HepG2 (cell line): ENCODE data around the gene DKKL1. TPM values are rescaled to one million over a fixed set of nuclear protein-coding genes. Genes with fewer than 3 reads are reported as not detected.

Source experiments
- CCAR2 ChIP-seq: fragments of 200-400 bp; formaldehyde crosslinking; optimal IDR thresholded peaks from 2 replicates; pipeline ENCODE3; 2018; ENCODE audit warnings: low read depth, mild to moderate bottlenecking, low read length, moderate library complexity
- FOXO1 ChIP-seq: sonication (generic); formaldehyde crosslinking; IDR thresholded peaks from 2 replicates; pipeline ENCODE4 v1.4.0; 2020; ENCODE audit warnings: missing genetic modification reagents
- GABPB1 ChIP-seq: IDR thresholded peaks from 2 replicates; pipeline ENCODE4 v1.6.1; 2016; ENCODE audit warnings: mild to moderate bottlenecking, missing genetic modification reagents, moderate library complexity, missing compliant biosample characterization
- HNF4G ChIP-seq, 2 experiments: sonication (generic) in 1 of 2; formaldehyde crosslinking in 1 of 2; IDR thresholded peaks; 2 replicates each; pipeline versions ENCODE4 v1.4.0 to v1.6.1; 2011 to 2020; ENCODE audit warnings: borderline replicate concordance in 2 of 2, low read depth in 2 of 2, mild to moderate bottlenecking in 2 of 2, low read length in 1 of 2, missing genetic modification reagents in 1 of 2, moderate library complexity in 1 of 2
- MTF1 ChIP-seq: sonication (generic); formaldehyde crosslinking; IDR thresholded peaks from 2 replicates; pipeline ENCODE4 v1.5.0; 2020; ENCODE audit warnings: missing genetic modification reagents
- ZNF142 ChIP-seq: sonication (generic); formaldehyde crosslinking; IDR thresholded peaks from 2 replicates; pipeline ENCODE4 v1.4.0; 2020; ENCODE audit warnings: missing genetic modification reagents
- ZNF451 ChIP-seq: sonication (generic); formaldehyde crosslinking; IDR thresholded peaks from 2 replicates; pipeline ENCODE4 v1.5.0; 2020; ENCODE audit warnings: mild to moderate bottlenecking, missing genetic modification reagents
- ZNF512B ChIP-seq: sonication (generic); formaldehyde crosslinking; IDR thresholded peaks from 2 replicates; pipeline ENCODE4 v1.5.1; 2020; ENCODE audit warnings: missing genetic modification reagents, mild to moderate bottlenecking, borderline replicate concordance
- ZNF644 ChIP-seq: IDR thresholded peaks from 2 replicates; pipeline ENCODE4 v1.6.1; 2016; ENCODE audit warnings: low read depth
- ZSCAN20 ChIP-seq: sonication (generic); formaldehyde crosslinking; IDR thresholded peaks from 2 replicates; pipeline ENCODE4 v1.4.0; 2020; ENCODE audit warnings: missing genetic modification reagents, mild to moderate bottlenecking, borderline replicate concordance
- polyA plus RNA-seq, 8 experiments: library from polyadenylated mRNA; depleted of rRNA in 3 of 8; stranded (reverse) in 7 of 8; unstranded in 1 of 8; fragments of >200 nt; fragmentation: Illumina TruSeq in 4 of 8; extraction: Trizol in 4 of 8; gene quantifications; 2 replicates each; pipeline versions ENCODE4 v1.2.1 to v1.2.3, GENCODE V29; 2011 to 2016; ENCODE audit warnings: low read depth in 4 of 8, missing spikeins in 1 of 8, mixed read lengths in 1 of 8; ENCODE audit not compliant: insufficient read depth in 1 of 8
- total RNA-seq, 5 experiments: library from RNA; depleted of rRNA; stranded (reverse); fragments of >200 nt; fragmentation: Illumina TruSeq; extraction: Trizol; gene quantifications; 2 replicates each; pipeline ENCODE4 v1.2.3, GENCODE V29; 2016; ENCODE audit warnings: low read depth in 1 of 5
- TF ChIP-seq, protein P1 (sequence below): sonication (generic); formaldehyde crosslinking; conservative IDR thresholded peaks from 2 replicates; pipeline ENCODE4 v1.8.1; 2023; ENCODE audit warnings: missing genetic modification reagents
- TF ChIP-seq, protein P2 (sequence below): IDR thresholded peaks from 2 replicates; pipeline ENCODE4 v1.6.1; 2016; ENCODE audit warnings: low read depth, missing genetic modification reagents, missing compliant biosample characterization

The DKKL1 gene
- total and polyA plus RNA-seq, 2 of the 13 experiments (the other 11 are each of a cell fraction or from before 2014, with no cell fraction given), result 0.30 to 0.31 TPM

DNA sequence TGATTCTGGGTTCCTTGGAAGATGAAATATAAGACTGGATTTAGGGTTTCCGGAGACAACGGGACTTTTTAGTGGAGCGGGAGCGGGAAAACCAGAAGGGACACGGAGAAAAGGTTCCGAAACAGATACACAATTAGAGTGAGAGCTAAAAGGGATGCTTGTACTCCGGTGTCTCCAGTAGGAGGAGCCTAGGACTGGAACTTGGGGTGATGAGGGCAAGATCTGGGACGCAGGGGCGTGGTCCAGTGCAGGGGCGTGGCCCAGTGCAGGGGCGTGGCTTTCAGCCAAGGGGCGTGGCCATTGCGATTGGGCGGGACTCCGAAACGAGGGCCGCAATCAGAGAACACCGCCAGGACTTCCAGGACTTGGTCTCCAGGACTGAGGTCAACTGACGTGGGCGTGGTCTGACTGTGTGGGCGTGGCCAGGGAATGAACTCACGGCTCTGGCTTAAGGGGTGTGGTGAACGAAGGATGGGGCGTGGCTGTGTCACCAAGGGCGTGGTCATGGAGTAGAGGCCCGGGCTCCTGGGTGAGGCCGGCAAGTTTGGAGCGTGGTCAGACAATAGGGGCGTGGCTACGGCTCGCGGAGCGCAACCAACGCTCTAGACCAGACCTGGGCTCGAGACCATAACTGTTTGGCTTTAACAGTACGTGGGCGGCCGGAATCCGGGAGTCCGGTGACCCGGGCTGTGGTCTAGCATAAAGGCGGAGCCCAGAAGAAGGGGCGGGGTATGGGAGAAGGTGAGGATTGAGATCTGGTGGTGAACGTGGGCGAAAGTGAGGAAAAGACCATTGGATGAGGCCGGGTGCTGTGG is at the start of gene DKKL1 (continued):
- TF ChIP-seq, protein P1, sequence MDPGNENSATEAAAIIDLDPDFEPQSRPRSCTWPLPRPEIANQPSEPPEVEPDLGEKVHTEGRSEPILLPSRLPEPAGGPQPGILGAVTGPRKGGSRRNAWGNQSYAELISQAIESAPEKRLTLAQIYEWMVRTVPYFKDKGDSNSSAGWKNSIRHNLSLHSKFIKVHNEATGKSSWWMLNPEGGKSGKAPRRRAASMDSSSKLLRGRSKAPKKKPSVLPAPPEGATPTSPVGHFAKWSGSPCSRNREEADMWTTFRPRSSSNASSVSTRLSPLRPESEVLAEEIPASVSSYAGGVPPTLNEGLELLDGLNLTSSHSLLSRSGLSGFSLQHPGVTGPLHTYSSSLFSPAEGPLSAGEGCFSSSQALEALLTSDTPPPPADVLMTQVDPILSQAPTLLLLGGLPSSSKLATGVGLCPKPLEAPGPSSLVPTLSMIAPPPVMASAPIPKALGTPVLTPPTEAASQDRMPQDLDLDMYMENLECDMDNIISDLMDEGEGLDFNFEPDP (CRISPR knock-in tag), result no peak
- TF ChIP-seq MTF1 (no peak), CCAR2 (no peak), ZNF512B (CRISPR knock-in tag) (no peak), ZNF451 (CRISPR knock-in tag) (no peak), ZNF644 (no peak), GABPB1 (peak; percentile 35; the same call in 1 of the 2 replicates), HNF4G (IDR thresholded peaks at IDR 0.05; ENCODE audit: borderline replicate concordance, low read depth, low read length) (no peak), HNF4G (CRISPR knock-in tag; IDR thresholded peaks at IDR 0.05; ENCODE audit: borderline replicate concordance, low read depth) (no peak), ZSCAN20 (CRISPR knock-in tag) (no peak), FOXO1 (CRISPR knock-in tag) (peak; percentile 19; the same call in 1 of the 2 replicates), ZNF142 (no peak)
- TF ChIP-seq, protein P2, sequence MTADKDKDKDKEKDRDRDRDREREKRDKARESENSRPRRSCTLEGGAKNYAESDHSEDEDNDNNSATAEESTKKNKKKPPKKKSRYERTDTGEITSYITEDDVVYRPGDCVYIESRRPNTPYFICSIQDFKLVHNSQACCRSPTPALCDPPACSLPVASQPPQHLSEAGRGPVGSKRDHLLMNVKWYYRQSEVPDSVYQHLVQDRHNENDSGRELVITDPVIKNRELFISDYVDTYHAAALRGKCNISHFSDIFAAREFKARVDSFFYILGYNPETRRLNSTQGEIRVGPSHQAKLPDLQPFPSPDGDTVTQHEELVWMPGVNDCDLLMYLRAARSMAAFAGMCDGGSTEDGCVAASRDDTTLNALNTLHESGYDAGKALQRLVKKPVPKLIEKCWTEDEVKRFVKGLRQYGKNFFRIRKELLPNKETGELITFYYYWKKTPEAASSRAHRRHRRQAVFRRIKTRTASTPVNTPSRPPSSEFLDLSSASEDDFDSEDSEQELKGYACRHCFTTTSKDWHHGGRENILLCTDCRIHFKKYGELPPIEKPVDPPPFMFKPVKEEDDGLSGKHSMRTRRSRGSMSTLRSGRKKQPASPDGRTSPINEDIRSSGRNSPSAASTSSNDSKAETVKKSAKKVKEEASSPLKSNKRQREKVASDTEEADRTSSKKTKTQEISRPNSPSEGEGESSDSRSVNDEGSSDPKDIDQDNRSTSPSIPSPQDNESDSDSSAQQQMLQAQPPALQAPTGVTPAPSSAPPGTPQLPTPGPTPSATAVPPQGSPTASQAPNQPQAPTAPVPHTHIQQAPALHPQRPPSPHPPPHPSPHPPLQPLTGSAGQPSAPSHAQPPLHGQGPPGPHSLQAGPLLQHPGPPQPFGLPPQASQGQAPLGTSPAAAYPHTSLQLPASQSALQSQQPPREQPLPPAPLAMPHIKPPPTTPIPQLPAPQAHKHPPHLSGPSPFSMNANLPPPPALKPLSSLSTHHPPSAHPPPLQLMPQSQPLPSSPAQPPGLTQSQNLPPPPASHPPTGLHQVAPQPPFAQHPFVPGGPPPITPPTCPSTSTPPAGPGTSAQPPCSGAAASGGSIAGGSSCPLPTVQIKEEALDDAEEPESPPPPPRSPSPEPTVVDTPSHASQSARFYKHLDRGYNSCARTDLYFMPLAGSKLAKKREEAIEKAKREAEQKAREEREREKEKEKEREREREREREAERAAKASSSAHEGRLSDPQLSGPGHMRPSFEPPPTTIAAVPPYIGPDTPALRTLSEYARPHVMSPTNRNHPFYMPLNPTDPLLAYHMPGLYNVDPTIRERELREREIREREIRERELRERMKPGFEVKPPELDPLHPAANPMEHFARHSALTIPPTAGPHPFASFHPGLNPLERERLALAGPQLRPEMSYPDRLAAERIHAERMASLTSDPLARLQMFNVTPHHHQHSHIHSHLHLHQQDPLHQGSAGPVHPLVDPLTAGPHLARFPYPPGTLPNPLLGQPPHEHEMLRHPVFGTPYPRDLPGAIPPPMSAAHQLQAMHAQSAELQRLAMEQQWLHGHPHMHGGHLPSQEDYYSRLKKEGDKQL (CRISPR knock-in tag), result no peak
